ENCODE results near the gene SH3YL1.
A peak's percentile ranks its signal among the peaks of the same experiment; 100 is the strongest.

Gene SH3YL1, protein sequence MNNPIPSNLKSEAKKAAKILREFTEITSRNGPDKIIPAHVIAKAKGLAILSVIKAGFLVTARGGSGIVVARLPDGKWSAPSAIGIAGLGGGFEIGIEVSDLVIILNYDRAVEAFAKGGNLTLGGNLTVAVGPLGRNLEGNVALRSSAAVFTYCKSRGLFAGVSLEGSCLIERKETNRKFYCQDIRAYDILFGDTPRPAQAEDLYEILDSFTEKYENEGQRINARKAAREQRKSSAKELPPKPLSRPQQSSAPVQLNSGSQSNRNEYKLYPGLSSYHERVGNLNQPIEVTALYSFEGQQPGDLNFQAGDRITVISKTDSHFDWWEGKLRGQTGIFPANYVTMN

GRCh38 chr2:263774-264492 lies at the start of gene SH3YL1:
Gene SH3YL1, minus strand, starts transcription at chr2:264032. Its CDS starts 48 bp downstream, at chr2:263984.
- no peak for DNase-seq

DNA sequence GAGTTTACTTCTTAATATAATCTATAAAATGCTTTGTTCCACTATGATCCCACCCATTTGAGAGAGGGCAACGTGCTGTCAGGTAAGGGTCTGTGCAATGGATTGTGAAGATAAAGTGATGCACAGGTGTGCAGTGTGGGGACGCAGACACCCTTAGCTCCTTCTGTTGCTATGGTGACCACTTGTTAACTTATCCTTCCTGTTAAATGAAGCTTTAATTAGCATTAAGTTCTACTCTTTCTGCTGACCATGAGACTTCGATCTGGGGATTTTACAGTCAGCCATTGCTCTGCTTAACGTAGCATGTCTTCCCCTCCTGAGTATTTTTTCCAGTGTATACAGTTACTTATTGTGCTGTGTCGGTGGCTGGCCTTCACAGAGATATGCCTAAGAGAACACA lies 47.2 kb upstream of the SH3YL1 start:
- no peak for DNase-seq

GRCh38 chr2:309954-310510 lies 46.2 kb upstream of the SH3YL1 start:
- no peak for DNase-seq

DNA sequence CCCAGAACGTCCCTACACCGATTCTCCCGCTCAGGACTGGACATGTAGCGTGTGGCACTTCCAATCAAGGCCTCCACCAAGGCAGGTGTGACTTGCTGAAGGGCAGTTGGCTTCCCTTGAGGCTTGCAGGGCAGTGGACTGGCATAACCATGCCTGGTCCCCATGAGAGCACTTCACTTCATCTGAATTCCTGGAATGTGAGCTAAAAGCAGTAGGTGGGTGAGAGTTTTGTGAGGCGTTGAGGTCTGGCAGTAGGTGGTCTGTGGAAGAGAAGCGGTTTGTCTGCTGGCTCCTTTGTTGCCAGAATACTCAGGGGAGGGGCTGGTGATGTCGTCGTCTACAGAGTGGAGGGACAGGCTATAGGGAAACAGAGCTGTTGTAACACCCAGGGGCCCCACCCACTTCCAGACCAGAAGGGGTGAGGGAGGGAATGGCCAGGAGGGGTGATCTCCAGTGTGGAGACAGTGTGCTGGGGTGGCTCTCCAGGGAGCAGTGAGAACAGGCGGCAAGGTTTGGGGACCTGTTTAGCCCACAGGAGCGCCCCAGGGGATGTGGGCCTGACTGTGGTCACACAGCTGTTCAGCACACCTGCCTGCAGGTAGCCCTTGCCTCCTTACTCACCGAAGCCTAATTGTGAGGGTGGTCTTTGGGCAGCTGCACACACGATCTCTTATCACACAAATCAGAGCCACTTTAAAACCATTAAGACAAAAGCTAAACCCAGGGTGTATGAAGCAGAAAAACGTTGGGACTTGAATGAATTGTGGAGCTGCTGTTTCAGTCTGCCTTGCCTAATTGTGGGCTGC lies 45.5 kb upstream of the SH3YL1 start:
- DNase-seq: no peak

DNA sequence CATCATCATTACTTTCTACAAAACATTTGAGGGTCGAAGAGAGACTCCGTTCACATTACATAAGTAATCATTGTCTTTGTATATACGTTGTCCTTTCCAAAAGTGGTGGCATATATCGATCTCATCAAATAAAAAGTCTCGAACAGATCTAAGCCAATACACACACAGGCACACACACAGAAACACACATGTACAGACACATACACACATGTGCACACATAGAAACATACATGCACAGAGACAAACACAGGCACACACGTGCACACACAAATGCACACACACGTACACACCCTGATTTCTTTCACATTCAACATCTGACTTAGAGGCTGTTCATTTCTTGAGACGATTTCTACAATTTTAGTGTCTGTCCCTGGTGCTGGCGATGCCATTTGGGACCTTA lies 41.5 kb upstream of the SH3YL1 start:
- DNase-seq: no peak

GRCh38 chr2:296354-296753 lies 32.5 kb upstream of the SH3YL1 start:
- no peak for DNase-seq

- no peak for DNase-seq
Observed at GRCh38 chr2:295090-295489, 31.3 kb upstream of the SH3YL1 start.

DNA sequence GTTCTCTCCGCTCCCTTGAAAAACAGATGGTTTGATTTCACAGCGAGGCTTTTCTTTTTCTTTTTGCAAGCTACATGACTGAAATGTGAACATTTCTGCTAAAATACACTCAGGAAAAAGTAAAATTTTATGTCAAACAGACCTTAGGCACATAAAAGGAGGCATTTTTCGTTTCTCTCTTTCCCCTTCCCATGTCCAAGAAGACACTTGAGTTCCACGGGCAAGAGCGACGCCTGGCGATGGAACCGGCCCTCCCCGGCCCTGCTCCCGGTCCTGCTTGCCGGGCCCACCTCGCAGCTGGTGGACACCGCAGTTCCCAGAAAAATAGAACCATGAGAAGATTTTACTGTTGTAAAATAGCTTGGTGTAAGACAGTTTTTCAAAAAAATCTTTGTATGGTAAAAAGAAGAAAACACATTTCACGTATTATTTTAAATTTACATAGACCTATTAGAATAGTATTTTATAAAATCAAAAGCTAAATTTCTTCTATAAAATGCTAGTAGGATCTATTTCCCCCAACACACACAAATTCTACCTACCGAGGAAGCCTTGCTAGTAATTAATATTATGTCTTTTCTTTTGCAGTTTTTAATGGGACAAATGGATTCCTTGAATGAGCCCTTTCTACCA lies 26.4 kb upstream of the SH3YL1 start:
- DNase-seq: peak; percentile 40 to 50

GRCh38 chr2:289362-290089 lies 25.7 kb upstream of the SH3YL1 start:
- DNase-seq: no peak

DNA sequence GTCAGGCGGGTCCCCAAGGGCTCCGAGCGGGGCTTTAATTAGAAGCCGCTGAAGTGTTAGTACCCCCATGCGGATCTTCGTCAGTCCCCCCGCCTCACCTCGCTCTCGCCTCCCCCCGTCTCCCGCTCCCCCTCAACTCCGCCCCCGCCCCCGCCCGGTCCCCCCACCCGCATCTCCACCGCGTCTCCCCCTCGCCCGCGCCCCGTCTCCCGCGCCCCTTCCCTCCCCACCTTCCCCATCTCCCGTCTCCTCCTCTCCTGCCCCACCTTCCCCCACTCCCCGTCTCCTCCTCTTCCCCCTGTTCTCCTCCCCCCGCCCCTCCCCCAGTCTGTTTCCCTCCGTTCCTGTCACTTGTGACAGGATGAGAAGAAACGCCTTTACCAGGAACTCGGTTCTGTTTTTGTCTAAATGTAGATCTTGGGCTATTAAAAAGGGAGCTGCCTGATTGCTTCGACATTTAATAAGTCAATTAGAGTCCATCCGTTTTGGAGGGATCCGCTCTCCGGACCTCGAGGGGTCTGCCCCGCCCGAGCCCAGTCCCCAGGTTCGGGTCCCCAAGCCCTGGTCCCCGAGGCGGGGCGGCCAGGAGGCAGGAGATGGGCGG lies 25.0 kb upstream of the SH3YL1 start:
- no peak for DNase-seq

DNA sequence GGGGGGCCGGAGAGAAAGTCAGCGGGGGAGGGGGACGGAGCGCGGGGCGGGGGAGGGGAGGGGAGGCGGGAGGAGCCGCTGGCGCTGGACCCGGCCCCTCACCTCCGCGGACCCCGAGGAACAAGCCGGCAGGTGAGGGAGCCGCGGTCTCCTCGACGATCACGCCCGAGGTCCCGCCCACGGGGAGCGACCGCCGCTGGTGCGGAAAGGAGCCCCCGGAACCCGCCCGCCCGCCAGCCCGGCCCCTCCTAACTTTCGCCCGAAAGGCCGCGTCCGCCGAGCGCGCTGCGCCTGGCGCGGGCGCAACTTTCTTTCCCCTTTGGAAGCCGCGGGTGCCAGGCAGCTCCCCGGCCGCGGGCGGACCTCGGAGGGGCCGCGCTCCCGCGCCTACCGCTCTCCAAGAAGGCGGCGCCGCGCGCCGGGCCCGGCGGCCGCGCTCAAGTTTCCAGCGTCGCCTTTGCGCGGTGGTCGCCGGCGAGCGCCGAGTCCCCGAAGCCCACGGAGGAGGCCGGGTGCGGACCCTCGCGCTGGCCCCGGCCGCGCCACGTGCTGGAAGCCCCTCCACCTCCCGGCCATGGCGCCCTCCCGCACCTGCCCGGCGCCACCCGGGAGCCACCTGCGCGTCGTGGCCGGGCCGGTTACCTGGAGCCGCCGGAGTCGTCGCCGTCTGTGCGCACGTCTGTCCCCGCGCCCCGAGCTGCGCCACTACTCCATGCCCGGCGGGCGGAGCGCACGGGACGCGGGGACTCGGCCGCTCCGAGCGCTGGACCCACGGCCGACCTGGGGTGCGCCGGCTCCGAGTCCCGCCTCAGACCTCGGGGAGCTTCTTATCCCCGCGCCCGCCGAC lies 24.3 kb upstream of the SH3YL1 start, which contains the start of gene ALKAL2:
ALKAL2 (minus strand) TSS at position 181 of the 847 bp plus-strand sequence. CDS start 256 bp downstream, outside the sequence.
- no peak for DNase-seq

DNA sequence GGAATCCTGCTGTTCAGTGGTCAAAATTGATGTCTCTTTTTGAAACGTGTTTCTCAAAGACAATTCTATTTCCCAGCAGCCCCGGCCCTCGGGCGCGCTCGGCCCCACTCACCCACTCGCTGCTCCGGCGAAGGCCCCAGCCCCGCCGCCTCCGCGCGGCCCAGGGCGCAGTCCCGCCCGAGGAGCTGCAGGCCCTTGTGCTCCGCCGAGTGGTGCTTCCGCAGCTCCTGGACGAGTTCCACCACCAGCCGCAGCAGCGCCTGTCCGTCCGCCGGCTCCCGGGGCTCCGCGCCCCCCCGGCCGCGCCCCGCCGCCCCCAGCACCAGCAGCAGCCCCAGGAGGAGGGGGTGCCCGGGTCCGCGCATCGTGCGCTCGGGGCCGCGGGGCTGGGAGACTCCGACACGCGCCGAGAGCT lies 23.6 kb upstream of the SH3YL1 start:
- peak in 1 of 2 donors; percentile 23 for DNase-seq

DNA sequence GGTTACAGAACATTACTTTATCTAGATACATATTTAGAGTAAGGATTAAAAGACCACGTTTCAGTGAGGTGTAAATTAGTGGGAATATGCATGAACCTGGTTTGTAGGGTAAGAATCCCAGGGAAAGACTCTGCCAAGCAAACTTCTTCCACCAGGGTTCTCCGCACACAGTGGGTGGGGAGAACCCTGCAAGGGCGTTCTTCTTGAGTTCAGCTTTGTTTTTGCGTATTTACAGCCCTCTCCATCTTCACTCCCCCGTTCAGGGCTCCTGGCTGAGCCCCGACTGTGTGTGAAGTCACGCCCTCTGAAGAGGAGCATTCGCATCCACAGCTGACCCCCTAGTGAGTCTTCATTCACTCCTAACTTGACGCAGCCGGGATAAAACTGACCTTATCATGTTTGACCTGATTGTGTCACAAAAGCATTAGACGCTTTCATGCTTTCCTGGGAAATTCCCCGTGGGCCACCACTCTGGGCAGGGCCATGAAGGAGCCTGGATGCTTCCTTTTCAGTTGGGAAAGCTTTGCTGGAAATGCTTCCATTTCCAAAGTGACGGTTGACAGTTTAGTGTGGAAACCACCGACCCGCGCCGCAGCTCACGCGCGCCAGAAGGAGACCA lies 23.1 kb upstream of the SH3YL1 start:
- DNase-seq: peak; percentile 32 to 78

GRCh38 chr2:286035-286434 lies 22.2 kb upstream of the SH3YL1 start:
- no peak for DNase-seq

- no peak for DNase-seq
Observed at GRCh38 chr2:285531-285930, 21.7 kb upstream of the SH3YL1 start.

DNA sequence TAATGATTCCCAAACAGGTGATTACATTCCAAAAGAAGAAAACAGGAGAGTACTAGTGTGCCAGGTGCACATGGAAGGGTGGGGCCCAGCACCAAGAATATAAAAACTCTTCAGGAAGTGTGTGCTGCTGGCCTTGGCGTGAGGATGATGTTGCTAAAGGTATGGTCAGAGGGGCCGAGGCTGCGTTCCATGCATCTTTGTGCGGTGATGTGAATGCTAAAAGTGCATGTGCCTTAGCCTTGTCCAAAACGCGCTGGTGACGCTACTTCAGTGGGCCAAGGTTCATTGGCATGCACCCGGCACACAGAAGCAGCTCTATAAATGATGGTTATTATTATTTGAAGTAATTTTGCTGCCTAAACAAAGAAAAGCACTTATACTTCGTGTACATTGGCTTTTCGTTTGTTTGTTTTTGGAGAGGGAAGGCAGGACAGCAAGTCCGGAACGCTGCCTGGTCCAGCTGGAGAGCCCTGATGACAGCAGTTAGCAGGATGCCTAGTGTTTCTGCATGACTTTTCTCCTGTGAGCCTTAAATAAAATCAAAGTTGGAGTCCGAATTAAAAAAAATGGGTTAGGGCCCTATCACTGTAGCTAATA lies 21.2 kb upstream of the SH3YL1 start:
- DNase-seq: no peak

GRCh38 chr2:283996-284794 lies 20.4 kb upstream of the SH3YL1 start:
- DNase-seq: no peak
